DMS114 treated with DMSO at 0.1 percent for 48 hours (cell line): Measurements from ENCODE around the gene TINAGL1.

Experiments used
- DNase-seq: peaks from one replicate; lab custom pipeline; 2025; ENCODE audit not compliant: unreplicated experiment; lab: John Stamatoyannopoulos, UW

The TINAGL1 gene

GRCh38 chr1:31568895-31569595 lies 7.3 kb upstream of the TINAGL1 start:
- DNase-seq = no peak

- DNase-seq = no peak
Measured at GRCh38 chr1:31569596-31570173, 6.6 kb upstream of the TINAGL1 start.

GRCh38 chr1:31570228-31570627 lies 6.1 kb upstream of the TINAGL1 start:
- DNase-seq = no peak

- no peak for DNase-seq
Measured at GRCh38 chr1:31570906-31571305, 5.4 kb upstream of the TINAGL1 start.

- DNase-seq = no peak
Measured at GRCh38 chr1:31571340-31572295, 4.7 kb upstream of the TINAGL1 start.

- no peak for DNase-seq
Measured at GRCh38 chr1:31572323-31573104, 3.8 kb upstream of the TINAGL1 start.

GRCh38 chr1:31573261-31573660 lies 3.1 kb upstream of the TINAGL1 start:
- DNase-seq = no peak

GRCh38 chr1:31574749-31575368 lies 1.5 kb upstream of the TINAGL1 start:
- DNase-seq = no peak

GRCh38 chr1:31575369-31576140 lies 760 bp upstream of the TINAGL1 start:
- DNase-seq = no peak

GRCh38 chr1:31576743-31577455 lies 584 bp downstream of the TINAGL1 start:
- DNase-seq = no peak

GRCh38 chr1:31577515-31578192 lies 1.3 kb downstream of the TINAGL1 start:
- no peak for DNase-seq

- DNase-seq = no peak
Measured at GRCh38 chr1:31579374-31579773, 3.1 kb downstream of the TINAGL1 start.

- DNase-seq = no peak
Measured at GRCh38 chr1:31580513-31580870, 4.2 kb downstream of the TINAGL1 start.

- no peak for DNase-seq
Measured at GRCh38 chr1:31580891-31581603, 4.7 kb downstream of the TINAGL1 start.

- DNase-seq = no peak
Measured at GRCh38 chr1:31581821-31582810, 5.8 kb downstream of the TINAGL1 start.

- no peak for DNase-seq
Measured at GRCh38 chr1:31583082-31583994, 7.0 kb downstream of the TINAGL1 start.
